ENCODE measurements around the gene DLGAP4.
"Not testable (repeated sequence)": the region's sequence is repeated elsewhere in the genome, so short reads cannot be mapped to it uniquely, and the experiment has no call there.

DLGAP4 gene

DNA sequence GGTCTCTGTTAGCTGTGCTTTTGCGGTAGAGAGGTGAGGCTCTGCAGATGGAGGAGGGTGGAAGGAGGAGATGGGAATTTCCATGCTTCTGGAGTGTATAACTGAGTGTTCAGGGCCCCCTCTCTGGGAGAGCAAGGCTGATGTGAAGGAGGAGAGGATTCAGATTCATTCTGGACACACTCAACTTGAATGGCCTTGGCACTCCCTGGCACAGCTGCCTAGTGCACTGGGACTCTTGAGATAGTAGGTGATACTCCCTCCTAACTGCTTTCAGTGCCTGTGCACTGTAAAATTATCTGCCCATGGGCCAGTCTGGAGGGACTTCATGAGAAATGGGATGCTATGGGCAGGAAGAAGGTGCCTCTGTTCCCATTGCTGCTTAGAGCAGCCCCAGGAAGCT is 180.9 kb downstream of the DLGAP4 start:
- DNase-seq (ENCODE audit: low read depth in 2 of 2, low spot score in 1 of 2): no peak

DNA sequence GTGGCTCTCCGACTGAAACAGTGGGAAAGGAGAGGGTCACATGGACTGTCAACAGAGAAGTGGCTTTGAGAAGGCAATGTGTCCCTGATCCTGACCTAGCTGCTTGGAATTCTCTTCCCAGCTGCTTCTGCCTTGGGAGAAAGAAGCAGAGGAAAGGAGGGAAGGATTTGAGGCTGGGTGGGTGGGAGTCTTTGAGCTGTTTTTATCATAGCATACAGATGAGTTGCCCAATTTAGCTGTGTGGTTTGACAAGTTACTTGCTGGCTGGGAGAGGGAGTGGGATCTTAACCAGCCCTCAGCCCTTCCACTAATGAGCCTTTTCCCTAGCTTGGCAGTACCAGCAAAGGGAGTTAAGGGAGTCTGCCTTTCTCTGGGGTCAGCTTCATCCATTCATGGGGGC is 184.1 kb downstream of the DLGAP4 start:
- no peak for DNase-seq (ENCODE audit: low read depth in 2 of 2, low spot score in 1 of 2)

DNA sequence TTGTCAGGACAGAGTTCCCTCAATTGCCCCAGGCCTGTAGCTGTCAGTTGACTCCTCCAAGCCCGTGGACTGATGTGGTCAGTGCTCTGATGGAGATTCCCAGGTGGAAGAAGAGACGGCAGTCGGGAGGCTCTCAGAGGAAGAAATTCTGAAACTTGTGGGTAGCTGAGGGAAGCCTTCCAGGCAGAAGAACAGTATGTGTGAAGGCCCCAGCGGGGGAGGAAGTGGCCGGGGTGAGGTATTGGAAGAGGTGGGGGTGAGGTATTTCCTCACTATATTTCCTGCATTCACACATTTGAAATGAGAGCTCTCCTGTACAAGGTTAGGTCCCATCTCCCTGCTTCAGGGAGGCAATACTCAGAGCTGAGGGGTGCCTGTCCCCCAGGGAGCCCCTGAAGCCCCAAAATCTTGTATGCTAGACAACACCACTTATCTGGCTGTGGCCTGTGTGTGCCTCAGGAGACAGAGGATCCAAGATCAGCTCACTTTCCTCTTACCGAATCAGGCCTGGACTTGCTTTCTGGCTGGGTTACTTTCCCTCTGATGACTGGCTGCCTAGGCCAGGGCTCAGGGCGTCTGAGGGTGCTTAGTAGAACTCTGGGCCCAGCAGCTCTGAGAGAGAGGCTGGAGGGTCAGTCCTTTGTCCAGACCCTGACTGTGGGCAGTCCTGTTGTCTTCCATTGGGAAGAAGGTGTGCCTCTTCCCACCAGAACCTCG is 185.9 kb downstream of the DLGAP4 start:
- peak; percentile 17 to 45 for DNase-seq (ENCODE audit: low read depth in 2 of 2, low spot score in 1 of 2)

DNA sequence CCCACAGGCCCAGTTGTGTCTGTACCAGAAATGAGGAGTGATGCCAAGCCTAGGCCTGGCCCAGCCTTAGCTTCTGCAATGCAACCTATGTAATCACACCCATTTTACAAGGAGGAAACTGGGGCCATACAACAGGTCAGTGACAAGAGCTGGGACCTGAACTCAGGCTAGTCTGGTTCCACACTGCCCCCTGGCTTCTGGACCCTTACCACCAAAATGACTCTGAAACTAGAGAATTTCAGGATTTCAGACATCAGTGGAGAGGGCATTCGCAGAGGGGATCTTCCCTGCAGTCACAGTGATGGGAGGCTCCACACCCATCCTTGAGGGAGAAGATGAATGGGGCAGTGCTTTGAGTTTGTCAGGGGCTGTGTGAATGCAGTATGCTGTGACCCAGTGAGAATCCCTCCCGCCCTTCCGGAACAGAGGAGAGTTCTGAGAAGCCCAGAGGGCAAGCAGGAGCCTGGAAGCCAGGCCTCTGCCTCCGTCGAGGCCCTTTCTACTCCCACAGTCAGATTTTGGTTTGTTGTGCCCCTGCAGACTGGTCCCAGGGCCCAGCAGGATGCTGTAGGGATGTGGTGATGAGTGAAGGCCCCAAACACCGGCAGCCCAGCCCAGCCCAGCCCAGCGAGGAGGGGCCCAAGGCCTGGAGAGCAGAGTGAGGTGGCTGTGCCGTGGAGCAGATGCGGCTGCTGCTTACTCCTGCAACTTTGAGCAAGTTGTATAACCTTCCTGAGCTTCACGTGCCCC is 187.1 kb downstream of the DLGAP4 start:
- DNase-seq (ENCODE audit: low read depth in 2 of 2, low spot score in 1 of 2): no peak

DNA sequence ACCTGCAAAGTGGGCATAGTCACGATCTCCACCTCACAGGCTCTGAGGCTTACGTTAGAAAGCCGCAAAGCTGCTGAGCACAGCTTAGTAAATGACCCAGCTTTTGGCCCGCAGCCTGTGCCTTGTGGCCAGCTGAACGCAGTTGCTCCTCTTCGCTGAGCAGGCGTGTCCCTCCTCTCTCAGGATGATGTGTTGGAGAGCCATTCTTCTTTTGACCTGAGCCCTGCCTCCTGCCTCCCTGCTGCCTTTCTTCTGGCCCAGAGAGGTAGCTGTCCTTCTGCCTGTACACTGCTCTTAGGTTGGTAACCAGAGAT is 187.6 kb downstream of the DLGAP4 start:
- no peak for DNase-seq (ENCODE audit: low read depth in 2 of 2, low spot score in 1 of 2)

DNA sequence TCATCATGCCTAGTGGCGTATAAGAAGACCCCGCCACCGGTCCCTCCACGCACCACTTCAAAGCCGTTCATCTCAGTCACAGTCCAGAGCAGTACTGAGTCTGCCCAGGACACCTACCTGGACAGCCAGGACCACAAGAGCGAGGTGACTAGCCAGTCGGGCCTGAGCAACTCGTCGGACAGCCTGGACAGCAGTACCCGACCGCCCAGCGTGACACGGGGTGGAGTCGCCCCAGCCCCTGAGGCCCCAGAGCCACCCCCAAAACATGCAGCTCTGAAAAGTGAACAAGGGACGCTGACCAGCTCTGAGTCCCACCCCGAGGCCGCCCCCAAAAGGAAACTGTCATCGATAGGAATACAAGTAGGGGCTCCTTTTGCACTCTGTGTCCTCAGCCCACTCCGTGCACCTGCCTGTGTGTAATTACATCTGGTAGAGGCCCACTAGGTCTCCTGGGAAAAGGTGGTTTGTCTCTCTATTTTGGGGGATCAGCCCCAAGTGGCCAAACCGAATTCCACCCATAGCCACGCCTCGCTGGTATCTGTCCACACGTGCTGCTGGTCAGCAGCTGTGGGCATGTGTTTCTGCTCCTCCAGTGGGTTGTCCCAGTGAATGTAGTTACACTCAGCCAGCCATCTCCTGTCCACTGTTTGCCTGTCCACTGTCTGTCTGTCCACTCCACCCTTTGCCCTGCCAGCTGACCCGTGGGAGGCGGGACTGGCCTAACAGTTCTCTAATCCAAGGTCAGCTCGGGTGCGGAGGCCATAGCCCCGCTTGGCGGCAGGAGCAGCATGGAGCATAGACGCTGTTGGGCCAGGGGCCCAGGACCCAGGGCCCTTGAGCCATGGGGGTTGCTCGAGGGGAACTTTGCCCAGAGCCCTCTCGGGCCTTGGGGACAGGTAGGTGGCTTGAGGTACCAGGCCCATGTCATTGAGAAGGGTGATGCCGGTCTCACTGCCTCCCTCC is 190.8 kb downstream of the DLGAP4 start:
- DNase-seq (ENCODE audit: low read depth in 2 of 2, low spot score in 1 of 2): no peak

DNA sequence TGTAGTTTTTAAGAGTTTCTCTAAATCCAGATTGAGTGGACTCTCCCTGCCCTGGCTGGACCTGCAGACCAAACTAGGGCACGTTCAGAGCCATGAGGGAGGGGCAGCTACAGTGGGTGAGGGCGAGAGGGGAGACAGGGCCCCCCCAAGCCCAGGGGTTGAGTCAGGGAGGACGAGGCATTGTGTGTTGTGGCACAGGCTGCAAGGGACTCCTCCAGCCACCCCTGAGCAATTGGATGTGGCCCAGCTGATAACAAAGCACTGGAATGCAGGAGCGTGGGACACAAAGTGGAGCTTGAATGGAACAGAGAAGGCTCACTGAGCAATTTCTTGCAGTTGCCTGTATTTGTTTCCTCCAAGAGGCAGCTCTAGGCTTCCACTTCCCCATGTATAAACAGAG is 191.7 kb downstream of the DLGAP4 start:
- DNase-seq (ENCODE audit: low read depth in 2 of 2, low spot score in 1 of 2): no peak

DNA sequence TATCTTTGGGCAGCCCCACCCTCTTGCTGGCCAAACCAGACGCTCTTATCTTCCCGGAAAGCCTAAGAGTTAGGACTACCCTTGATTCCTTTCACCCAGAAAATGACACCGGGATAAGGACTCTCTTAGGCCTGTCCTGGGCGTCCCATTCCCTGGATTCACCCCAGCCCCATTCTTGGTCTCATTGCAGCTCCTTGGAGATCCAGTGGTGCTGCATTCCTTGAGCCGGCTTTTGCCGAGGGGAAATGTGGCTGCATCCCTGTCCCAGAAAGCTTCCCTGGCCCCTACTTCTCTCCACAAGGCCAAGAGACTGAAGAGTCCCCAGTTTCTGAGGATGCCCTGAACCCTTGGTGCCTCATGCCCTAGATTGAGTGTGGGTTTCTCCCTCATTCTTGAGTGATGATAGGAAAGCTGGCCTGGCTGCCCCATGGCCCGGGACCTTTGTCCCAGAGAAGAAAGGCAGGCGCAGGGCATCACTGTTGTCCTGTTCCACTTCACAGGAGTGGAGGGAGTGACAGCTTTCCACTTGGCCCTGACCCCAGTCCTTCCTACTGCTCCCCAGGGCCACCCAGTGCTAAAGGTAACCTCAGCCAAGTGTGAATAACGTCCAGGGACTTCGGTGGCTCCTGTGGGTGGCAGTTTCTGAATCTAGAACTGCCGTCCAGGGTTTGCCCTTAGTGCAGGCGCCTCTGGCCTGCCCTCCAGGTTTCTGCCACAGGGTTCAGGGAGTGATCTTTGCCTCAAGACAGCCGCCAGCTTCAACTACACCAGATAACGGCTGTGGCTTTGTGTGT is 192.4 kb downstream of the DLGAP4 start:
- DNase-seq (ENCODE audit: low read depth in 2 of 2, low spot score in 1 of 2): no peak

DNA sequence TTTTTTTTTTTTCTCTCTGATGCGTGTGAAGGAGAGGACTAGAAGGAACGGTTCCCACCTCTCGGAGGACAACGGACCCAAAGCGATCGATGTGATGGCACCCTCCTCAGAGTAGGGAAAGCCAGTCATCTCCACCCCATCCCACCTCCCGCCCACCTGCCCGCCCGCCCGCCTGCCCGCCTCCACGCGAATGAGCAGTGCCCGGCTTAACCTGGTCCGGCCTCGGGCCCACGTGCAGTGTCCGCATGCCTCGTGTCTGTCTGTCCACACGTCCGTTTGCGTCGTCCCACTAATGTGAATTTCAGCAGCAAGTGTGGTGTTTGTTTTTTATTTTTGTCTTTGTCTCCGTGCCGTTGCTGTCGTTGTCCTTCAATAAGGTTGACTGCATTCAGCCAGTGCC is 193.1 kb downstream of the DLGAP4 start:
- DNase-seq (ENCODE audit: low read depth in 2 of 2, low spot score in 1 of 2): no peak

DNA sequence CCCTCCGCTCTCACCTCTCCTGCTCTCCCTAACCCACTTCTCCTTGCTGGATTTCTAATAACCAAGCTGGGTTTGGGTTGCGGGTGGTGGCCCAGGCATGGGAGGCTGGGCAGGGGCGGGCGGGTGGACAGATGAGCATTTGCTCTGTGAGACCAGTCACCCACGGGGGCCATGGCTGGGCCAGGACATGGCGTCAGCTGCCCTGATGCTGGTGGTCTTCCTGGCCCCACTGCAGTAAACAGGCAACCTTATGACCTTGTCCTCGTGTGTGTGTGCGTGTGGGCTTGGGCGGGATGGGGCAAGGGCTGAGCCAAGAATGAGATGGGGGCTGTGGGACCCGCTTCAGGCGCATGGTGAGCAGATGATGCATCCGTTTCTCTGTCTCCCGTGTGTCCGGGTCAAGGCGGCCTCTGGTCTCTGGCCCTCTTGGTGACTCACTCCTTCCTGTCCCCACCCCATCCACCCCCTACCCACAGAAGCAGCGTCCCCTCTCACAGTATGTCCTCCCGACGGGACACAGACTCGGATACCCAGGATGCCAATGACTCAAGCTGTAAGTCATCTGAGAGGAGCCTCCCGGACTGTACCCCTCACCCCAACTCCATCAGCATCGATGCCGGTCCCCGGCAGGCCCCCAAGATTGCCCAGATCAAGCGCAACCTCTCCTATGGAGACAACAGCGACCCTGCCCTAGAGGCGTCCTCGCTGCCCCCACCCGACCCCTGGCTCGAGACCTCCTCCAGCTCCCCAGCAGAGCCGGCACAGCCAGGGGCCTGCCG is 193.8 kb downstream of the DLGAP4 start:
- no peak for DNase-seq (ENCODE audit: low read depth in 2 of 2, low spot score in 1 of 2)

DNA sequence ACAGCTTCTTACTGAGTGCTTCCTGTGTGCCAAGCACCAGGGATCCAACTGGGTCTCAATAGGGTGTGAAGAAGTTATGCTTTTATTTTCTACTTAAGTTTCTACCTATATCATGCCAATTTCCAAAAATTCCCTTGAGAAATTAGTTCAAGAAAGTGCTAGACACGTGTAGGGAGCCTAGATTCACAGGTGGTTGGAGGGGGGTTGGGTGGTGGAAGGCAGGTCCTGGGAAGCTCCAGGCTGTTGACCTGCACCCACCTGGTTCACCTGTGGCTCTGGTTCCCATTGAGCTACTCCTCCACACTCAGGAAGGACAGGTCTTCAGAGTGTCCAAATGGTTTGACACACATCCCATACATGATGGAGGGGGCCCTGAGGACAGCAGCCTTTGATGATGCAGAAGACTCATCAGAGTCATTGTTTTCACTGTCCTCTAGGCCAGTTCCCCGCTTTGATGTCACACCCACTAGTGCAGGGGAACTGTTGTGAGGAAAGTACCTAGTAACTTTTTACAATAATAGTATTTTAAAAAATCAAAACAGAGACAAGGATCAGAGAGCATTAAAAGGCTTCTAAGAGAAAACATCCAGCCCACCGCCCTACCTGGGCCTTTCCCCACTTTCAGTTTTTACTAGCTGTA is 195.3 kb downstream of the DLGAP4 start:
- DNase-seq (ENCODE audit: low read depth in 2 of 2, low spot score in 1 of 2): no peak

DNA sequence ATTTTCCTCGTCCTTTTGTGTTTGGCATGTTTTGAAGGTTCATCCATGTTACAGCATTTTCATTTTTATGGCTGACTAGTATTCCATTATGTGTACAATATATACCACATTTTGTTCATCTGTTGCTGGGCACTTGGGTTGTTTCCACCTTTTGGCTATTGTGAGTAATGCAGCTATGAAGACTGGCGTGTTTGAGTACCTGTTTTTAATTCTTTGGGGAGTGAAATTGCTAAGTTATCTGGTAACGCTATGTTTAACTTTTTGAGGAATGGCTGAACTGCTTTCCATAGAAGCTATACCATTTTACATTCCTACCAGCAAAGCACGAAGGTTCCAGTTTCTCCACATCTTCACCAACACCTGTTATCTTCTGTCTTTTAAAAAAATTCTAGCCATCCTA is 198.2 kb downstream of the DLGAP4 start:
- no peak for DNase-seq (ENCODE audit: low read depth in 2 of 2, low spot score in 1 of 2)

DNA sequence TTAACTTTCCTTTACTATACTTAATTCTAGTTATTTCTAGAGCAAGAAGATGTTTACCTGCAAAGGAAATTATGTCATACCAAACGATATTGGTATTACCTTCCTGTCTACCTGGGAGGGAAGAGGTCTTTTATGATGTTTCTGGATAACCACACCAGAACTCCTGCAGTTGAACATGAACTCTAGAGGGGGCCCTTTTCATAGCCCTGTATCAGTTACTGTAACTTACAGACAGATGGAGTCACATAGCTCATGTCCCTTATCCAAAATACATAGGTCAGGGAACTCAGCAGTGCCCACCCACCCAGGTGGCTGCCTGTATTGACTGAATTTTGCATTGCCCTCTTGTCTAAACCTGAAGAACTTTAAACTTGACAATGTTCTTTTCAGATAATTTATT is 200.1 kb downstream of the DLGAP4 start:
- DNase-seq (ENCODE audit: low read depth in 2 of 2, low spot score in 1 of 2): no peak

DNA sequence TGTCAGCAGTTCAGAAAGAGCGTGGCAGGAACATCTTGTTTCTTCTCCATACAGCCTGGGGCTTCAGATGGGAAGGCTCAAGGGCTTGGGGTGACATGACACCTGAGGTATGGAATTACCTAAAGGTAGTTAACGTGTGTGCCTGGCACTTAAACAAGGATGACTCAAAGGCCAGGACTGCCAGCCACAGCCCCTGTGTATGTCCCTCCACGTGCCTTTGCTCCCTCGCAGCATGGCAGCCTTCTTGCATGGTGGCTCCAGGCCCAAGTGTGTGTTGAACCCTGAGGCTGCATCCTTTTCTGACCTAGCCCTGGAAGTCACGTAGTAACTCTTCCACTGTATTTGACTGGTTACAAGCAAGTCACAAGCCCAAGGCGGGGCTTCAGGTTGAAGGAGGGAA is 201.6 kb downstream of the DLGAP4 start:
- DNase-seq (ENCODE audit: low read depth in 2 of 2, low spot score in 1 of 2): no peak

DNA sequence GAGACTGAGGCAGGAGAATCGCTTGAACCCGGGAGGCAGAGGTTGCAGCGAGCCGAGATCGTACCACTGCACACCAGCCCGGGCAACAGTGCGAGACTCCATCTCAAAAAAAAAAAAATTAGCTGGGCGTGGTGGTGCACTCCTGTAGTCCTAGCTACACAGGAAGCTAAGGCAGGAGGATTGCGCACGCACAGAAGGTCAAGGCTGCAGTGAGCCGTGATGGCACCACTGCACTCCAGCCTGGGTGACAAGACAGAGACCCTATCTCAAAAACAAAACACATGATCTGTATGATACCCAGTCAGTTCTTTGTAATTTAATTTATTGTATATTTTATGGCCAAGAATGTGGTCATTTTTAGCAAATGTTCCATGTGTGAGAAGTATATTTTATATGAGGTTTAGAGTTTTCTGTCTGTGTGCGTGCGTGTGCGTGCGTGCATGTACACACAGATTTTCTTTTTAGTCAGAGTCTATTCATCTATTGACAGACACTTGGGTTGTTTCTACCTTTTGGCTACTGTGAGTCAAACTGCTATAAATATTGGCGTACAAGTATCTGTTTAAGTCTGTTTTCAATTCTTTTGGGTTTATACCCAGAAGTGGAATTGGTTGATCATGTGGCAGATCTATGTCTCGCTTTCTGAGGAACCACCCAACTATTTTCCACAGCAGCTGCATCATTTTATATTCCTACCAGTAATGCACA is 213.0 kb downstream of the DLGAP4 start:
- DNase-seq (ENCODE audit: low read depth in 2 of 2, low spot score in 1 of 2): no peak

DNA sequence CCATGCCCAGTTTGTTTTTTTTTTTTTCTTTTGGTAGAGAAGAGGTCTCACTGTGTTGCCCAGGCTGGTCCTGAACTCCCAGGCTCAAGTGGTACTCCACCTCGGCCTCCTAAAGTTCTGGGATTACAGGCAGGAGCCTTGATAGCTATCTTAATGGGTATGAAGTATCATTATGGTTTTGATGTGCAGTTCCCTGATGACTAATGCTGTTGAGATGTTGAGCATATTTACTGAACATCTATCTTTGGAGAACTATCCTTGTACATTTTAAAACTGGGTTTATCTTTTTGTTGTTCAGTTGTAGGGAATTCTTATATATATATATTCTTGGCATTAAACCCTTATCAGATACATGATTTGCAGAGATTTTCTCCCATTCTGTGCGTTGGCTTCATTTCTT is 213.8 kb downstream of the DLGAP4 start:
- no peak for DNase-seq (ENCODE audit: low read depth in 2 of 2, low spot score in 1 of 2)

DNA sequence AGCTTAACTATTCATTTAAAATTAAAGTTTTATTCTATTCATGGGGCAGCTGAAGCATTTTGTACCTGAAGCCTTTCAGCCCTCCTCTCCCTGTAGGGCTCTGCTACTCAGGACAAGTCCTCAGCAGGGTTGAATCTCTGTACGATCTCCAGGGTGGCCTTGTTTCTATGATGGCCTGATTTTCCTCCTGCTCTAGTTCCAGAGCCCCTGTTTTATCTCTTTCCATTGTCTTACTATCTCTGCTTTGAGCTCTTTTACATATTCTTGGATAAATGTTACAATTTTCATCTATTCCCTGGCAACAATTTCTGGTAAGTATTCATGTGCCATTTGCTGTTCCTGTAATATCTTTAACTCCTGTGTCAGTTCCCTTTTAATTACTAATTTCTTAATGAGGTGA is 215.4 kb downstream of the DLGAP4 start:
- DNase-seq (ENCODE audit: low read depth in 2 of 2, low spot score in 1 of 2): no peak

DNA sequence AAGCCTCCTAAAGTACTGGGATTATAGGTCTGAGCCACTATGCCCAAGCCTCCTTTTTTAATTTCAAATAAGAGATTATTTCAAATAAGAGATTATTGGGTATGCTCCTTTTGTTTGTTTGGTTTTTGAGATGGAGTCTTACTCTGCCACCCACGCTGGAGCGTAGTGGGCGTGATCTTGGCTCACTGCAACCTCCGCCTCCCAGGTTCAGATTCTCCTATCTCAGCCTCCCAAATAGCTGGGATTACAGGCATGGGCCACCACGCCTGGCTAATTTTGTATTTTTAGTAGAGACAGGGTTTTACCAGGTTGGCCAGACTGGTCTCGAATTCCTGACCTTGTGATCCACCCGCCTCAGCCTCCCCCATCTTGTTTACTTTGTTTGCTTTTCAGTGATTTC is 216.3 kb downstream of the DLGAP4 start:
- not testable (repeated sequence) for DNase-seq (ENCODE audit: low read depth in 2 of 2, low spot score in 1 of 2)

DNA sequence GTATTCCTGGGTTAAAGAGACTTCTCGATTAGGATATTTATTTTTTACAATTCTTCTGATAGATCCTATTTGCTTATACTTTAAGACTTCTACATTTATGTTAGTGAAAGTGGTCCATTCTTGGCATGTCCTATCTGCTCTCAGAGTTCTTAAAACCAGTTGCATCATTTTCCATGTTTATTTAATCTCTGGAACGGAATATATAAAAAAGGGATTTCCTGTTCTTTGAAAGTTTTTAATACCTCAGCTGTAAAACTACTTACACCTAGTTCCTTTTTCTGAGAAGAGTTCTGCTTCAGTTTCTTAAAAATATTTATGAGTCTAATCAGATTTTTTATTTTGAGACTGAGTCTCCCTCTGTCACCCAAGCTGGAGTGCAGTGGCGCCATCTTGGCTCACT is 217.2 kb downstream of the DLGAP4 start:
- DNase-seq (ENCODE audit: low read depth in 2 of 2, low spot score in 1 of 2): no peak

All from stimulated activated CD8-positive, alpha-beta memory T cell treated with anti-CD3 and anti-CD28 coated beads, Interleukin-4, amount 100 ng/mL, for 1 hour (primary cell).